CD4-positive, alpha-beta T cell treated with Interleukin-17A for 4 hours (primary cell): ENCODE measurements around the gene NDUFB1.

ENCODE experiments used
- DNase-seq: peaks from one replicate; pipeline ENCODE4 v3.0.0-alpha.2; 2020; ENCODE audit warnings: mixed read lengths

Gene NDUFB1

GRCh38 chr14:92121670-92122350 is at the start of gene NDUFB1, which contains the start of gene CPSF2:
Gene NDUFB1, minus strand, starts transcription at chr14:92121706. Its CDS starts 4,069 bp downstream, at chr14:92117637.
Gene CPSF2, plus strand, starts transcription at chr14:92121969. Its CDS starts 9,016 bp downstream, at chr14:92130985.
- DNase-seq, result peak; percentile 85

GRCh38 chr14:92164958-92165357 is 43.5 kb upstream of the NDUFB1 start:
- DNase-seq, result no peak

- no peak for DNase-seq
Observed at GRCh38 chr14:92161521-92161920, 40.0 kb upstream of the NDUFB1 start.

- DNase-seq, result no peak
Observed at GRCh38 chr14:92160619-92161018, 39.1 kb upstream of the NDUFB1 start.

GRCh38 chr14:92154283-92154942 is 32.9 kb upstream of the NDUFB1 start:
- DNase-seq, result no peak

- no peak for DNase-seq
Observed at GRCh38 chr14:92153581-92153980, 32.1 kb upstream of the NDUFB1 start.

- no peak for DNase-seq
Observed at GRCh38 chr14:92144708-92145107, 23.2 kb upstream of the NDUFB1 start.

GRCh38 chr14:92143962-92144361 is 22.5 kb upstream of the NDUFB1 start:
- DNase-seq, result no peak

- no peak for DNase-seq
Observed at GRCh38 chr14:92143309-92143708, 21.8 kb upstream of the NDUFB1 start.

- DNase-seq, result no peak
Observed at GRCh38 chr14:92135269-92135668, 13.8 kb upstream of the NDUFB1 start.

GRCh38 chr14:92134456-92134855 is 12.9 kb upstream of the NDUFB1 start:
- DNase-seq, result no peak

- no peak for DNase-seq
Observed at GRCh38 chr14:92122761-92123160, 1.3 kb upstream of the NDUFB1 start.

- DNase-seq, result no peak
Observed at GRCh38 chr14:92122351-92122677, 808 bp upstream of the NDUFB1 start.

- DNase-seq, result peak; percentile 38
Observed at GRCh38 chr14:92121207-92121669, 268 bp downstream of the NDUFB1 start.

GRCh38 chr14:92109490-92109889 is 12.0 kb downstream of the NDUFB1 start:
- DNase-seq, result no peak

GRCh38 chr14:92108345-92109254 is 12.9 kb downstream of the NDUFB1 start:
- peak; percentile 33 for DNase-seq

- peak; percentile 96 for DNase-seq
Observed at GRCh38 chr14:92106143-92106926, 15.2 kb downstream of the NDUFB1 start, which contains the start of gene ATXN3. Gene ATXN3, minus strand, starts transcription at chr14:92106582. Its CDS starts 30 bp downstream, at chr14:92106552.

GRCh38 chr14:92105893-92106142 is 15.7 kb downstream of the NDUFB1 start:
- peak; percentile 33 for DNase-seq

GRCh38 chr14:92105073-92105892 is 16.2 kb downstream of the NDUFB1 start:
- no peak for DNase-seq

- no peak for DNase-seq
Observed at GRCh38 chr14:92103363-92103989, 18.0 kb downstream of the NDUFB1 start.

GRCh38 chr14:92099802-92100201 is 21.7 kb downstream of the NDUFB1 start:
- no peak for DNase-seq
